Astrocyte (in vitro differentiated cells and primary cell): ENCODE data around the gene ABCA3. TPM values are rescaled to one million over a fixed set of nuclear protein-coding genes. Genes with fewer than 3 reads are reported as not detected.

Experiments
- DNase-seq: peaks from one replicate; pipeline ENCODE4 v3.0.0-alpha.2; 2010; ENCODE audit warnings: low read depth
- FAIRE-seq: peaks from 2 replicates; lab custom pipeline; 2011; peaks lifted over from hg19 to GRCh38; lab: Jason Lieb, UNC
- H2AFZ ChIP-seq: 2 replicates; pipeline ENCODE4 v1.6.0; 2012; ENCODE audit warnings: low read depth, low read length, inconsistent platforms
- H3K27ac ChIP-seq: 2 replicates; pipeline ENCODE4 v1.5.1; 2011; ENCODE audit warnings: low read depth, low read length, inconsistent platforms
- H3K27me3 ChIP-seq: 2 replicates; pipeline ENCODE4 v1.6.0; 2011; ENCODE audit warnings: low read length, inconsistent platforms; ENCODE audit not compliant: insufficient read depth
- H3K36me3 ChIP-seq: 2 replicates; pipeline ENCODE4 v1.5.1; 2011; ENCODE audit warnings: low read length, inconsistent platforms; ENCODE audit not compliant: insufficient read depth
- H3K4me1 ChIP-seq: 2 replicates; pipeline ENCODE4 v1.5.1; 2011; ENCODE audit warnings: low read length, inconsistent platforms; ENCODE audit not compliant: insufficient read depth
- H3K4me2 ChIP-seq: 2 replicates; pipeline ENCODE4 v1.6.0; 2012; ENCODE audit warnings: low read length, inconsistent platforms
- H3K4me3 ChIP-seq: 2 replicates; pipeline ENCODE4 v1.5.1; 2011; ENCODE audit warnings: low read depth, mild to moderate bottlenecking, low read length, inconsistent platforms; ENCODE audit not compliant: insufficient read depth
- H3K79me2 ChIP-seq: 2 replicates; pipeline ENCODE4 v1.6.0; 2012; ENCODE audit warnings: mild to moderate bottlenecking, low read length, inconsistent platforms; ENCODE audit not compliant: insufficient read depth
- H3K9ac ChIP-seq: 2 replicates; pipeline ENCODE4 v1.6.0; 2012; ENCODE audit warnings: mild to moderate bottlenecking, low read length, inconsistent platforms
- H3K9me3 ChIP-seq: 2 replicates; pipeline ENCODE4 v1.5.1; 2012; ENCODE audit warnings: low read depth, mild to moderate bottlenecking, low read length, inconsistent platforms; ENCODE audit not compliant: insufficient read depth
- H4K20me1 ChIP-seq: 2 replicates; pipeline ENCODE4 v1.6.0; 2012; ENCODE audit warnings: low read length, inconsistent platforms; ENCODE audit not compliant: insufficient read depth
- H3K27ac Mint-ChIP-seq: one replicate; pipeline ENCODE4 v1.8.0; 2021; ENCODE audit warnings: mild to moderate bottlenecking, mixed read lengths; ENCODE audit not compliant: unreplicated experiment
- H3K27me3 Mint-ChIP-seq: one replicate; pipeline ENCODE4 v1.8.0; 2021; ENCODE audit warnings: low read depth, mixed read lengths; ENCODE audit not compliant: unreplicated experiment
- H3K36me3 Mint-ChIP-seq: one replicate; pipeline ENCODE4 v1.8.0; 2021; ENCODE audit warnings: low read depth, mixed read lengths; ENCODE audit not compliant: unreplicated experiment
- H3K4me1 Mint-ChIP-seq: one replicate; pipeline ENCODE4 v1.8.0; 2021; ENCODE audit warnings: low read depth, mixed read lengths; ENCODE audit not compliant: unreplicated experiment
- H3K4me3 Mint-ChIP-seq: one replicate; pipeline ENCODE4 v1.8.0; 2021; ENCODE audit warnings: mild to moderate bottlenecking, moderate library complexity, mixed read lengths; ENCODE audit not compliant: unreplicated experiment
- H3K9me3 Mint-ChIP-seq: one replicate; pipeline ENCODE4 v1.8.0; 2021; ENCODE audit warnings: mild to moderate bottlenecking, mixed read lengths; ENCODE audit not compliant: unreplicated experiment
- CTCF ChIP-seq: IDR thresholded peaks from 2 replicates; pipeline ENCODE4 v1.5.1; 2011; ENCODE audit warnings: low read depth, mild to moderate bottlenecking, inconsistent platforms, low read length, moderate library complexity; ENCODE audit not compliant: insufficient read depth
- EZH2 ChIP-seq: IDR thresholded peaks from 2 replicates; pipeline ENCODE4 v1.6.1; 2012; ENCODE audit warnings: mild to moderate bottlenecking, low read length, inconsistent platforms; ENCODE audit not compliant: insufficient read depth
- total RNA-seq: library from RNA; stranded (reverse); gene quantifications from 2 replicates; pipeline ENCODE4 v1.2.1, GENCODE V29; 2021

ABCA3 gene
- total RNA-seq, 1 donor from 2014 or later = 4.8 TPM

DNA sequence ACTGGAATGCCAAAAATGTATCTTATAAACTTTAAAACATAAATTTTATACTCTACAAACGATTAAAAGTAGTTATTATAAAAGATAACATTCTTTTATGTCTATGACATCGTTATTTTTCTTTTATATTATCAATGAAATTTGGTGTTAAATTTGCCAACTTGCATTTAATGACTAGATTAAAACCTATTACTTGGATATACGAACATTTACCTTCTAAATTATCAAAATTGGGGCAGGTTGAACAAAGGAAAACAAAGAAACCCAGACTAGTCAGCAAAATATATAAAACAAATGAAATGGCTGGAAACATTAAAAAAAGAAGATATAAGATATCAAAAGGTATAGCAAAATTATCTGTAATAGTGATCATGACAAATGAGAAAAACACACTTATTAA, 34.1 kb upstream of the ABCA3 start:
- H3K27ac ChIP-seq = no peak overlapping the region
- Mint-ChIP-seq H3K9me3 (no peaks in the 10 kb centered on the region), H3K4me1 (peaks cover 9% of the 10 kb centered on the region), H3K36me3 (no peaks in the 10 kb centered on the region), H3K4me3 (no peak overlapping the region), H3K27ac (no peak overlapping the region), H3K27me3 (peaks cover 17% of the 10 kb centered on the region)
- H3K9ac ChIP-seq = no peak overlapping the region
- no peaks in the 10 kb centered on the region for H3K79me2 ChIP-seq
- no peaks in the 10 kb centered on the region for H3K9me3 ChIP-seq
- no peak overlapping the region for H3K4me3 ChIP-seq
- H4K20me1 ChIP-seq = no peaks in the 10 kb centered on the region
- FAIRE-seq (no peak), DNase-seq (no peak)
- H3K36me3 ChIP-seq = no peaks in the 10 kb centered on the region
- H3K27me3 ChIP-seq = peaks cover 8% of the 10 kb centered on the region
- no peaks in the 10 kb centered on the region for H3K4me1 ChIP-seq
- TF ChIP-seq CTCF (no peak), EZH2 (no peak)
- H3K4me2 ChIP-seq = no peak overlapping the region
- no peak overlapping the region for H2AFZ ChIP-seq

GRCh38 chr16:2373176-2373575, 32.6 kb upstream of the ABCA3 start:
- H3K4me3 ChIP-seq = no peak overlapping the region
- no peaks in the 10 kb centered on the region for H4K20me1 ChIP-seq
- H3K9me3 ChIP-seq = no peaks in the 10 kb centered on the region
- H2AFZ ChIP-seq = no peak overlapping the region
- H3K4me1 ChIP-seq = no peaks in the 10 kb centered on the region
- no peaks in the 10 kb centered on the region for H3K36me3 ChIP-seq
- Mint-ChIP-seq H3K36me3 (no peaks in the 10 kb centered on the region), H3K9me3 (no peaks in the 10 kb centered on the region), H3K4me1 (peaks cover 9% of the 10 kb centered on the region), H3K27me3 (peaks cover 22% of the 10 kb centered on the region), H3K27ac (no peak overlapping the region), H3K4me3 (no peak overlapping the region)
- peaks cover 8% of the 10 kb centered on the region for H3K27me3 ChIP-seq
- H3K4me2 ChIP-seq = no peak overlapping the region
- TF ChIP-seq CTCF (no peak), EZH2 (no peak)
- no peaks in the 10 kb centered on the region for H3K79me2 ChIP-seq
- no peak for FAIRE-seq
- H3K9ac ChIP-seq = no peak overlapping the region
- no peak overlapping the region for H3K27ac ChIP-seq
- no peak for DNase-seq

DNA sequence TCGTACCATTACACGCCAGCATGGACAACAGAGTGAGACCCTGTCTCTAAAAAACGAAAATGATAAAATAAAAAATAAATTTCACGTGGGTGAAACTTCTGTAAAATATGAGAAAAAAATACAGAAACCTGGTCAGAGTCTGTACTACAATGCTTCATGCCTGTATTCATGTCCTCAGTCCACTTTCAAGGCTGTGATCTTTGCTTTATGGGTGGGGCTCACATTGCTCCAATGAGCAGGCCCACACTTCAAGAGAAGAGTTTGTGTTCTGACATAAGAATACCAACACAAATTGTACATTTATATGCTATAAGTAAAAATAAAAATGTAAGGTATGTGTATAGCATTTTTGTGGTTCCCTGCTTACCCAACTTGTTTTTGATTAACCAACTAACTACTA, 32.2 kb upstream of the ABCA3 start:
- H3K4me3 Mint-ChIP-seq = no peak overlapping the region
- FAIRE-seq = no peak
- peaks cover 22% of the 10 kb centered on the region for H3K27me3 Mint-ChIP-seq

More for the DNA sequence above, 32.2 kb upstream of the ABCA3 start:
- no peaks in the 10 kb centered on the region for H3K4me1 ChIP-seq
- H3K27me3 ChIP-seq = peaks cover 8% of the 10 kb centered on the region
- no peak overlapping the region for H3K27ac ChIP-seq
- Mint-ChIP-seq H3K36me3 (no peaks in the 10 kb centered on the region), H3K27ac (no peak overlapping the region), H3K9me3 (no peaks in the 10 kb centered on the region), H3K4me1 (peaks cover 9% of the 10 kb centered on the region)
- no peak overlapping the region for H2AFZ ChIP-seq
- no peaks in the 10 kb centered on the region for H3K9me3 ChIP-seq
- H3K4me3 ChIP-seq = no peak overlapping the region
- no peak overlapping the region for H3K9ac ChIP-seq
- H3K4me2 ChIP-seq = no peak overlapping the region
- TF ChIP-seq EZH2 (no peak), CTCF (no peak)
- H3K79me2 ChIP-seq = no peaks in the 10 kb centered on the region
- H4K20me1 ChIP-seq = no peaks in the 10 kb centered on the region
- no peaks in the 10 kb centered on the region for H3K36me3 ChIP-seq
- DNase-seq = no peak
